GM21528 (cell line): ENCODE results near the gene TNFRSF4.
"Not testable (repeated sequence)": the region's sequence is repeated elsewhere in the genome, so short reads cannot be mapped to it uniquely, and the experiment has no call there.

ENCODE experiments used
- ATAC-seq: cut with Tn5 transposase; IDR thresholded peaks from one replicate; pipeline ENCODE4 v1.9.1; 2021; ENCODE audit warnings: mild to moderate bottlenecking, moderate library complexity; ENCODE audit not compliant: unreplicated experiment, low FRiP score

TNFRSF4 gene

DNA sequence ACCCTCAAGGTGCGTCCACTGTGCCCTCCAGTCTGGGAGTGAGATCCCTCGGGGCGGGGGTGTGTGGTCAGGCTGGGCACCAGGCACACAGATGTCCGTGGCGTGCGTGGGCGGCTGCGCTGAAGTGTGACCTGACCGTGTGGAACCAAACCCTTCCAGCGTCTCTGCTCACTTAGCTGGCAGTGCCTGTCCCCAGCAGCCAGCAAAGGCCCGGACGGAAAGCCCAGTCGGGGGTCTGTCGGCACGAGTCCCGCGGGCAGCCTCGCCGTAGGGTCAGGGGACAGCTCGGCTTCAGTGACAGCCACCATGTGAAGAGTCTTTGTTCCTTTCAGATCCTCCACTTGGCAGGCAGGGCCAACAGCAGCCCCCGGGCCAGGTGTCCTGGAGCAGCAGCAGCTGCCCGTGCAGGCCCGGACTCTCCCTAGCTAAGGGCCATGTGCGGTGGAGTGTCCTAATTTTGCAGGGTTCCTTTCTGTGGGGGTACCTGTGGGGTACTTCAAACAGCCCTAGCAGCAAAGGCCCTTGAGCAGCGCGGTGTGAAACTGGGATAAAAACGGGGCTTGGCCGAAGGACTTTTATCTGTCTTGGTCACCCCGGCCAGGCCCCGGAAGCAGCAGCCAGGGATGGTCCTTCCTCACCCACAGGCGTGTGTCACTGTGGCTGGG, 28.7 kb downstream of the TNFRSF4 start:
- ATAC-seq = no peak

DNA sequence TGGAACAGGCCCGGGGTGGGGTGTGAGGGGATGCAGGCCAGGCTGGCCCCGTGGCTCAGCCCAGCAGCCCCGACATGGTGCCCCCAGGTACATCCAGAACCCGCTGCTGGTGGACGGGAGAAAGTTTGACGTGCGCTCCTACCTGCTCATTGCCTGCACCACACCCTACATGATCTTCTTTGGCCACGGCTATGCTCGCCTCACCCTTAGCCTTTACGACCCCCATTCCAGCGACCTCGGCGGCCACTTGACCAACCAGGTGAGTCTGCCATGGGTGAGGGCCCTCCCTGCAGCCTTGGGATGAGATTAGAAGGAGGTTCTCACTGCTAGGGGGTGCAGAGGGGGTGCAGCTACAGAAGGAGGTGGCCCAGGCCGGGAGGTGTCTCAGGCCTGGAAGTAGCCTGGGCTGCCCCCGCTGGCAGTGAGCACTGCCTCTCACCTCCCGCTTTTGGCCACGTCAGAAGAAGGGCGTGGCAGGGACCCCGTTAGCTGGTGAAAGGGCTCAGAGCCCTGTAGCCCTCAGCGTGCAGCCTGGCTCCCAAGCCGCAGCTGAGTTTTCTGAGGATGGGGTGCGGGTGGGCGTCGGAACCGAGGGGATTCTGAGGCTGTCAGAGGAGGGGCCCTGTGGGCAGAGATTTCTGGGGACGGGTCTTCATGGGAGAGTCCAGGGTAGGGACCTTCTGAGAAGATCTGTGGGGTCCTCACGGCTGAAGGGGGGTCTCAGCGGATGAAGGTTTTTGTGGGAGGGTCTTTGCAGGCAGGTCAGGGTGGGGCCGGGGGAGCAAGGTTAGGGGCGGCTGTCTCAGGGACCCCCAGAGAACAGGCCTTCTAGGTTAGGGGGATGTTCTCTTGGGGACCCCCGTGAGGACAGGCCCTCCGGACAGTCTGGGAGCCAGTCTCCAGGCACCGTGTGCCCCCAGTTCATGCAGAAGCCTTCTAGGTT, 29.8 kb downstream of the TNFRSF4 start:
- ATAC-seq = no peak

DNA sequence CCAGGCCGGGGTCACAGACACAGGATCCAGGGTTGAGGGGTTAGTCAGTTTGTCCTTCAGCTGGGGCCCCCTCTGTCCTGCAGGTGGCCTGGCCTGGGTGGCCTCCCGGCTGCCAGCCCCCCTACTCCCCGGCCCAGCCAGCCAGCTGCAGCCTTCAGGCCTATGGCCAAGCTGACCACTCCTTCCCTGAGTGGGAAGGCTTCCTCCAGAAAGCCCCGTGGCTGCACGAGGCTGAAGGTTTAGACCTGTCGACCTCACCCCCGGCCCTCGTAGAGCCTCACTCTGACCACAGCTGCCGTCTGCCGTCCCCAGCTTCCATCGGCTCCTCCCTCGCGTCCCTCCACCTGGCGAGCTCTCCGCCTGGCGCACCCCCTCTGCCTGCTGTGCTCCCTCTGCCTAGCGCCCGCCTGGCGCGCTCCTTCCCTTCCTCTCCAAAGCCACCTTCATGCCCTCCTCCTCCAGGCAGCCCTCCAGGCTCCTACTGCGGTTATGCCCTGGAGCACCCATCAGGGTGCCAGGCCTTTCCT, 30.7 kb downstream of the TNFRSF4 start:
- ATAC-seq = no peak

DNA sequence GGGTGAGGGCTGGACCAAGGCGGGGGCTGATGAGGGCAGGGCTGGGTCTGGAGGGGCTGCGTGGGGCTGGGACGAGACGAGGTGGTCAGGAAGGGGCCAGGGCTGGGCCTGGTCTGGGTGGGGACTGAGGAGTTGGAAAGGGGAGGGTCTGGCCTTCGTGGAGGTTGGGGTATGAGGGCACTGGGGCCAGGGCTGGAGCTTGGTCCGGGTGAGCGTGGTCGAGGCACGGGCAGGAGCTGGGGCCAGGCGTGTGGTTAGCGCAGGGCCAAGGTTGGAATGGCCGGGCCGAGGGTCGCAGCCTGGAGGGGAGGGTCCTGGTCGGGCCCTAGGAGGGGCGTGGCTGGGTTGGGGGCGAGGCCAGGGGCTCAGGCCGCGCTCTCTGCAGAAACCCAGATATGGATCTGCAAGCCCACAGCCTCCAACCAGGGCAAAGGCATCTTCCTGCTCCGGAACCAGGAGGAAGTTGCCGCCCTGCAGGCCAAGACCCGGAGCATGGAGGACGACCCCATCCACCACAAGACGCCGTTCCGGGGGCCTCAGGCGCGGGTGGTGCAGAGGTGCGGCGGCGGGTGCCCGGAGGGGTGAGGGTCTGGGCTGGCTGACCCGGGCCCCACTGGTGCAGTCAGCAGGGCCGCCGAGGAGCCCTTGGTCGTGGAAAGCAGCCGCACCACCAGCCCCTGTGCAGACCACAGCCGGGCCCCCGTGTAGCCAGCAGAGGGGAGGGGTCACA, 31.3 kb downstream of the TNFRSF4 start:
- ATAC-seq = no peak

DNA sequence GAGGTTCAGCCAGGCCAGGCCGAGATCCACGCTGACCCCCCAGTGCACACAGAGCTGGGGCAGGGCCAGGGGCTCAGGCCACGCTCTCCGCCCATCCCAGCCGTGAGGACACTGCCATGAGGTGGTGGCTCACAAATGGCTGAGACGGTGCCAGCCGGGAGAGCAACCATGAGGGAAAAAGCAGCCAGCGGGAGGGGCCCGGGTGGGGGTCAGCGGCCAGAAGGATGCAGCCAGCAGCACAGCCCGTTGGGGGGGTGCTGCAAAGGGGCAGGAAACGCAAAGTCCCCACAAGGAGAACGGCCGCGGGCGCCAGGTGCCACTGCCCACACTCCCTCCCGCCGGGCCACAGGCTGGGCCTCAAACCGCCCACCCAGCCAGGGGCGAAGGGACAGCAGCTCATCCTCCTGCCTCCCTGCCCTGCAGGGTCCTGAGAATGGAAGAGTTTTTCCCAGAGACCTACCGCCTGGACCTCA, 32.0 kb downstream of the TNFRSF4 start:
- ATAC-seq = no peak

DNA sequence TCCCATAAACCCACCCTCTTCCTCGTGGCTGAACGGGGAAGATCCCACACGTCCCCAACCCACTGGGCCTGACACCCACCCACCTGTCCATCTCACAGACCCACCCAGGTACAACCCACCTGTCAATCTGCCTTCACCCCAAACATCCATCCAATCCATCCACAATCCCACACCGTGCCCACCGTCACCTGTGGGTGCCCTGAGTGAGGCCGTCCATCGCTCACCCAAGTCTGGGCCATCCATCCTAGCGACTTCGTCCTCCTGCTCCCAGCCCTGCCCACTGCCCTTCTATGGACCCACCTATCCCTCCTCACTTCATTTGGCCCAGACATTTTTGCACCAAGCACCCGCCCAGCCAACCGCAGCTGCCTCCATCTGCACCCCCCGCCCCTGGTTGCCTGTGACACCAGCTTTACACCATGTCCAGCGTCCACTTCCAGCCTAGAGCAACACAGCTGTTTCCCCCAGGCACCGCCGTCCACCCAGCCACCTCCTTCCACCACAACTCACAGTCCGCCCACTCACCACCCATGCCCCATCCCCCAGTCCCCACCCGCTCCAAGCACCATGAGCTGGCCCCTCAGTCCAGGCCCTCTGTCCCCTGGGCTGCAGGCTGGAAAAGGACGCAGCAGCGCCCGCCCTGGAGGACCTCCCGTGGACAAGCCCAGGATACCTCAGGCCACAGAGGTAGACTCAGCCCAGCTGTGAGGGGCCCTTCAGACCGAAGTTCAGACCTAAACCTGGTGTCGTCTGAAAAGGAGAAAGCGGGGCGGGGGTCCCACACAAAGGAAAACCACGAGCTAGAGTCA, 32.6 kb downstream of the TNFRSF4 start:
- ATAC-seq = no peak

DNA sequence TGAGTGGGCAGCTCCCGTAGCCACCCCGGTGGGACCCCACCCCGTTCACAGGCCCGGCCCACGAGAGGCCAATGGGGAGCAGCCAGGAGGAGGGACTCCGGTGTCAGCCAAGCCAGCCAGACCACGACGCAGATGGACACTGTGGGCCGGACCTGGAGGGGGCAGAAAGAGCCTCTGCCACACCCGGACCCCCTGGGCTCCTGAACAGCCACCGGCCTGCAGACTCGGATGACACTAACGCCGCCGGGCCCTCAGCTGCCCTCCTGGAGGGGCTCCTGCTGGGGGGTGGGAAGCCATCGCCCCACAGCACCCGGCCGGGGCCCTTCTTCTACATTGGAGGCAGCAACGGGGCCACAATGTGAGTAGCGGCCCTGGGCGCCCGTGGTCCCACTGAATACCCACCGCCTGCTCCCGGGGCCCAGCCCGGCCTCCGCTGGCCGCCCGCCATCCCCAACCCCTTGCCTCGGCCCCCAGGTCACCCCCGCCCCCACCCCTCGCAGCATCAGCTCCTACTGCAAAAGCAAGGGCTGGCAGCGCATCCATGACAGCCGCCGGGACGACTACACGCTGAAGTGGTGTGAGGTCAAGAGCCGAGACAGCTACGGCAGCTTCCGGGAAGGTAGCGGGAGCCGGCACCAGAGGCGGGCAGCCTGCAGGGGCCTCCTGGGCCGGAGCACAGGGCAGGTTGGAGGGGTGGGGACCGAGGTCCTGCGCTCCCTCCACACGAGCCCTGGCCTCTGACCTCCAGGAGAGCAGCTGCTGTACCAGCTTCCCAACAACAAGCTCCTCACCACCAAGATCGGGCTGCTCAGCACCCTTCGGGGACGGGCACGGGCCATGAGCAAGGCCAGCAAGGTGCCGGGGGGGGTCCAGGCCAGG, 33.7 kb downstream of the TNFRSF4 start:
- no peak for ATAC-seq

DNA sequence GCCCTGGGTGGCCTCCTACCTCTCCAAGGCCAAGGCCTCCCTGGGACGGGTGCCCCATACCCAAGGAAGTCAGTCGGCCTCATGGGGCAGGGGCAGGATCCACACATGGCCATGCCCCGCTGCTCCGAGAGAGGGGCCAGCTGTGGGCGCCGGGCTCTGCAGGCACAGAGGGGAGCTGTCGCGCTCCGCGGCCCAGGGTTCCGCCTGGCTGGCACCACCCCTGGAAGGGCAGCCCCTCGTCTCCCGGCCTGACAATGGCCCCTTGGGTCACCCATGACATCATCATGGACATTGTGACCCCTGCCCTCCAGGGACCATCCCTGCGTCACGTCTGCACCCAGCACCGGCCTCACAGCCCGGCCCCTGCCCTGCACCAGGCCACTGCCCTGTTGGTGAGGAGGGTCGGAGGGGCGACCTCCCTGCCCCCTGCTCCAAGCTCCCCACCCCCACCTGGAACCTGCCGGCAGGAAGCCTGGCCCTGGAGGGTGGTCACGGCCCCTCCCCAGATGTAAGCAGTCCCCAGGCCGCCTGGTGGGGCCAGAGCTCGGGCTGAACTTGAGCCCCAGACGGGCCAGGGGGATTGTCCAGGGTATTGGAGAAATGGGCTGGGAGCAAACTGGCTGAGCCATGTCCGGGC, 34.5 kb downstream of the TNFRSF4 start:
- no peak for ATAC-seq

DNA sequence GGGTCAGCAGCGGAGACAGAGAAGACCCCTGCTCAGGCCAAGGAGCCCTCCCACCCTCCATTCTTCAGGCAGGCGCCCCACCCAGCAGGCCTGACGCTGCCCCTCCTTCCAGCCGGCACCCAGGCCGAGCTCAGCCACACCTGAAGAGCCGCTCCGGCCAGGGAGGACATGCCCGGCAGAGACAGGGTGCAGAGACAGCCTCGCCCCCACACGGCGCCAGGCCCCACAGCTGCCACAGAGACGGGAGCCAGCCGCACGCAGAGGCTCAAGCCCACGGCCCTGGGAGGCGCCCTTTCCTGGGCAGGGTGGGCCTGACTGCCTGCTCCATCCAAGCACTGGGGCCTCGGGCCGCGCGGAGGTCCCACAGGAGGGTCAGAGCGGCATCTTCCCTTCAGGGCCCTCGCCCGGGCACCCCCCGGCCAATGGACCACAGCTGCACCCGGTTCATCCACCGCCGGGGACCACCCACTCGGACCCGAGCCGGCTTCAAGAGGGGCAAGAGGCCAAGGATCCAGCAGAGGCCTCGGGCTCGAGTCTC, 35.1 kb downstream of the TNFRSF4 start:
- no peak for ATAC-seq

DNA sequence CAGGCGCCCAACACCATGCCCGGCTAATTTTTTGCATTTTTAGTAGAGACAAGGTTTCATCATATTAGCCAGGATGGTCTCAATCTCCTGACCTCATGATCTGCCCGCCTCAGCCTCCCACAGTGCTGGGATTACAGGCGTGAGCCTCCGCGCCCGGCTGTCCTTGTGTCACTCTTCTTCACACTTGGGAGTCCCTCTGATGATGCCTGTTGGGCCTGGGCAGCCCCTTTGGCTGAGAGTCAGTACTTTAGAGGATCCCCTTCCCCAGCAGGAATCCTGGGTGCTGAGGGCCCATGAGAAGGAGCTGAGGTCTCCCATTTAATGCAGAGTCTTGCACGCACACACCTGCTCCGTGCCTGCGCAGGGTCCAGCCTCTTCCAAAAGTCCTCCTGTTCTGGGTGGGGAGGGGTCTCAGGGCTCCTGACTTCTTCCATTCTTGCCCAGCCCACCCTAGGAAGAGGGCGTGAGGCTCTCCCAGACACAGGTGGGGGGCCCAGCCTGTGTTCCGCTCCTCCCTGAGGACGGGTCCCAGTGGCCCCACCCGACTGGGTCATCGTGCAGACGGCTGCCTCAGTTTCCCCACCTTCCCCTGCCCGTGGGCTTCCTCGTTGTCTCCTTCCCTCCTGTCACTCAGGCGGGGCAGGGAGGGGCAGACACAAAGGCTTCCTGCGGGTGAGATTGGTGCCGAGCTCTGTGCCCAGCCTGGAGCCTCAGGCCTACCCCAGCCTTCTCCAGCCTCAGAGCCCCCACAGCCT, 36.3 kb downstream of the TNFRSF4 start:
- ATAC-seq = no peak

DNA sequence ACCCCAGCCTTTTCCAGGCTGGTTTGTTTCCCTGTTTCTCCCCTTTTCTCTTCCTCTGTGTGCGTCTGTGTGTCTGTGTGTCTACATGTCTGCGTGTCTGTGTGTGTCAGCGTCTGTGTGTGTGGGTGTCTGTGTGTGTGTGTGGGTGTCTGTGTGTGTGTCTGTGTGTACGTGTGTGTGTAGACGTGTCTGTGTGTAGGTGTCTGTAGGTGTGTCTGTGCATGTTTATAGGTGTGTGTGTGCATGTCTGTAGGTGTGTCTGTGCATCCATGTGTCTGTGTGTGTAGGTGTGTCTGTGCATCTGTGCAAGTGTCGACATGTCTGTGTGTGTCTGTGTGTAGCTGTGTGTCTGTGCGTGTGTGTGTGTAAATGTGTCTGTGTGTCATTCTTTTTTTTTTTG, 37.0 kb downstream of the TNFRSF4 start:
- ATAC-seq = no peak

DNA sequence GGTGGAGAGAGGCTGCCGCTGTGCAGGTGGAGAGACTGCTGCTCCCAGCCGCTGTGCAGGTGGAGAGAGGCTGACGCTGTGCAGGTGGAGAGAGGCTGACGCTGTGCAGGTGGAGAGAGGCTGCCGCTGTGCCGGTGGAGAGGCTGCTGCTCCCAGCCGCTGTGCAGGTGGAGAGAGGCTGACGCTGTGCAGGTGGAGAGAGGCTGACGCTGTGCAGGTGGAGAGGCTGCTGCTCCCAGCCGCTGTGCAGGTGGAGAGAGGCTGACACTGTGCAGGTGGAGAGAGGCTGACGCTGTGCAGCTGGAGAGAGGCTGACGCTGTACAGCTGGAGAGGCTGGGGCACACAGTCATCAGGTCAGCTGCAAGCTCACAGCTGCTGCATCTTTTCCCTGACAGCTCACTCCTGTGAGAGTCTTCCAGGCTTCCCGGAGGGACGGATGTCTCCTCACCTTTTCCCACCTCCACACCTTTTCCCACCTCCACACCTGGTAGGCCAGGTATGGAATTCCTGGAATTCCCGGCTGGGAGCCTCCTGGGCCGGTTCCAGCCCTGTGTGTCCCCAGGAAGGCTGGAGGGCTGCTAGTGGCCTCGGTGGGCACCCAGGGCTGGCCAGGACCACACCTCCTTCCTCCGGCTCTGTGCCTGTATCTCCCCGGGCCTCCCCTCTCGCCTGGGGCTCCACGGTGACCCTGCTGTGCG, 37.7 kb downstream of the TNFRSF4 start:
- ATAC-seq = not testable (repeated sequence)

DNA sequence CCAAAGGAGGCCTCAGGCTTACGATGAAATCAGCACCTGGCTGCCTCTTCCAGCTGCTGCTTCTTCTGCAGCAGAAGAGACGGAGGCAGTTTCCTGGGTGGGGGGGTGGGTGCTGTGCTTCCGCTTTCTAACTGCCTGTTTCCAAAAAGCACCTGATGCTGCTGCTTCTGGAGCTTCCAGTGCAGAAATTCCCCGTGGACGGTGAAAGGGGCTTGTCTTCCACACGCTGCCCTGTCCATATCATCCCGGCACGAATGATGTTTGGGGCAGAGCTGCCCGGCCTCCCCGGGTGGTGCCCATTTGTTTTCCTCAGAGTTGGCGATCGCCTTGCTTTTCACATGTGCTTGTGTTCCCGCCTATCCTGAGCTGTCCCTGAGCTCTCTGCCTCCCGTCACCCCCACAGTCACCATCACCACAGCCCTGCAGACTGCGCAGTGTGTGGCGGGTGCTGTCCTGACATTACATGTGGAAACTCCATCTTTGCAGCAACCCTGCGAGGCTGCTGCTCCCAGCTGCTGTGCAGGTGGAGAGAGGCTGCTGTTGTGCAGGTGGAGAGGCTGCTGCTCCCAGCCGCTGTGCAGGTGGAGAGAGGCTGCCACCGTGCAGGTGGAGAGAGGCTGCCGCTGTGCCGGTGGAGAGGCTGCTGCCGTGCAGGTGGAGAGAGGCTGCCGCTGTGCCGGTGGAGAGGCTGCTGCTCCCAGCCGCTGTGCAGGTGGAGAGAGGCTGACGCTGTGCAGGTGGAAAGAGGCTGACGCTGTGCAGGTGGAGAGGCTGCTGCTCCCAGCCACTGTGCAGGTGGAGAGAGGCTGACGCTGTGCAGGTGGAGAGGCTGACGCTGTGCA, 38.5 kb downstream of the TNFRSF4 start:
- ATAC-seq = no peak

DNA sequence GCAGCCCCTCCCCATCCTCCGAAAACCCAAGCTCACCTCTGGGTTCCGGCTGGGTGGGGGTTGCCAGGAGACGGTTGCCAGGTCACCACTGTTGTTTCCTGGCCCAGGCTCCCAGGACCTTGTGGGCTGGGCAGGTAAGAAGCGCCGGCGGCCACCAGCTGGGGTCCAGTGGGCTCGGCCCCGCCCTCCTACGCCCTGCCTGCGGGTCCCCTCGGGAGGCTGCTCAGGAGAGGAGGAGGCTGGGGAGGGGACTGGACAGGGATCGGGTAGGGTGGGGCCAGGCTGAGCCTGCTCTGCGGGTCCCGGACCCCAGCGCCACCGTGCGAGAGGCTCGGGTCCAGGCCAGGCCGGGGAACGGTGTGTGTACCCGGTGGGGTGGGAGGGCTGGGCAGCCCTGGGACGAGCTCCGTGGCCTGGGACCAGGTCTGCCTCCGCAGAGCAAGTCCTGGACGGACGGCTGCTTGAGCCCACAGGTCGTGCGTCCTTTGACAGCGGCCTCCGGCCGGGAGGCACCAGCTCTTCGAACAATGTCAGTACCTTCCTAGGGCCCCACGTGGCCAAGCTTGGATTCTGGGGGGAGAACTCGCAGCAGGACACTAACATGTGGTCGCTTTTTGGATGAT, 40.0 kb downstream of the TNFRSF4 start, which contains the start of gene TTLL10:
Gene TTLL10, plus strand, starts transcription at position 88 of the 623 bp plus-strand sequence. CDS start 5,336 bp downstream, outside the sequence.
- ATAC-seq = no peak

DNA sequence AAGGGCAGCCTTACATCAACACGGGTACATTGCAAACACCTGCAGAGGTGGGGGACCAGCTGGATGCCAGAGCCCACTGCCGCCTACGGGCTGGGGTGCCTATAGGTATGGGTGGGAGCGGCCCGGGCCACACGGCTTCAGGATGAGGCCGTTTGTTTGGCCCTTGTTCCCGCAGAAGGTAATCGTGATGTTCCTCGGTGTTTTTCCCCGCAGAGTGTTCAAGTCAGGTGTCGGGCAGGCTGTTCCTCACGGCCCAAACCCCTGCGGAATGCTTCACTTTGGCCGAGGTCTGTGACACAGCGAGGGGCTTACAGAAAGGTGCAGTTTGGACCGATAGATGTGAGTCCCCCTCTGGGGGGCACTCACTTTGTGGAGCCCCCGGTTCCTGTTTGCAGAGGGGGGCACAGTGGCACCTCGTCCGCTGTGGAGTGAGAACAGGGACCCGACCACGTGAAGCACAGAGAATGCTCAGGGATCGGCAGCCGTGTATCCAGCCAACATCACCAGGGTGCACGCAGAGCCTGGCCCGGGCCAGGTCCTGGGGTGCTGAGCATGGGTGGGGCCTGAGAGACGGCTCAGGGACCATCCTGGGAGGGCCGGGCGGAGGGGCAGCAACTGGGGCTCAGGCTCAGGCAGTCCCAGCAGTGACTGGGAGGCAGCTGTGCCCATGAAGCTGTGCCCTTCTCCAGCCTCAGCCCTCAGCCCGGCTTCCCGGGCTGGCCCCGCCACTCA, 40.7 kb downstream of the TNFRSF4 start:
- ATAC-seq = no peak
